Testis (tissue), 2 donors: ENCODE data around the gene HOXA7.

Experiments used
- POLR2A ChIP-seq: fragments of 450-650 bp; IDR thresholded peaks from one replicate; pipeline ENCODE4 v1.6.1; 2017; ENCODE audit warnings: antibody characterized with exemption, mild to moderate bottlenecking, moderate library complexity
- TF ChIP-seq, protein P1 (sequence below), 3 experiments: fragments of 450-650 bp in 2 of 3; fragments of 200-600 bp in 1 of 3; sonication (generic) in 1 of 3; IDR thresholded peaks; one replicate each; pipeline ENCODE4 v1.5.1; 2016 to 2019; ENCODE audit warnings: antibody characterized with exemption in 3 of 3, mild to moderate bottlenecking in 2 of 3, moderate library complexity in 1 of 3

DNA sequence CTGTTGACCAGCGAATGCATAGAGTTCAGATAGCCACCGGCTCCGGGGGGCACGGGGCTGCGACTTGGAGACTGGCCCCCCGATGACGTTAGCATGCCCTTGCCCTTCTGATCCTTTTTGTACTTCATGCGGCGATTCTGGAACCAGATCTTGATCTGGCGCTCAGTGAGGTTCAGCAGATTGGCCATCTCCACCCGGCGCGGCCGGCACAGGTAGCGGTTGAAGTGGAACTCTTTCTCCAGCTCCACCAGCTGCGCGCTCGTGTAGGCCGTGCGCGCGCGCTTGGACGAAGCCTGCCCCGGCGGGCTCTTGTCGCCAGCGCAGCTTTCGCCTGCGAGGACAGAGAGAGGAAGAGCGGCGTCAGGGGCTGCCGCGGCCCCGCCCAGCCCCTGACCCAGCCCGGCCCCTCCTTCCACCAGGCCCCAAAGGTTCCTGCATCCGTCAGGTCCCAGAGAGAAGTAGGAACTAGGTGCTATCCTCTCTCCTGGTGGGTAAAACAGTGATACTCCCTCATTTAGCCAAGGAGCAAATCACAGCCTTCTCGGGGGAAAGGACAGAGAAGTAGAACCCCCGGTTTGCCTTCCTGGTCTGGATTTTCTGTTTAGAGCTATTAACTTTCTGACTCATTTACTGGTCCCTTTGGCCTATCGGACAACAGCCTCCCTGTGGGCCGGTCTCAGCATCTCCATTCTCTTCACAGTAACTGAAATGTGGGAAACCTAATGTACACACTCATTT lies 47.9 kb downstream of the HOXA7 start:
- TF ChIP-seq, protein P1, sequence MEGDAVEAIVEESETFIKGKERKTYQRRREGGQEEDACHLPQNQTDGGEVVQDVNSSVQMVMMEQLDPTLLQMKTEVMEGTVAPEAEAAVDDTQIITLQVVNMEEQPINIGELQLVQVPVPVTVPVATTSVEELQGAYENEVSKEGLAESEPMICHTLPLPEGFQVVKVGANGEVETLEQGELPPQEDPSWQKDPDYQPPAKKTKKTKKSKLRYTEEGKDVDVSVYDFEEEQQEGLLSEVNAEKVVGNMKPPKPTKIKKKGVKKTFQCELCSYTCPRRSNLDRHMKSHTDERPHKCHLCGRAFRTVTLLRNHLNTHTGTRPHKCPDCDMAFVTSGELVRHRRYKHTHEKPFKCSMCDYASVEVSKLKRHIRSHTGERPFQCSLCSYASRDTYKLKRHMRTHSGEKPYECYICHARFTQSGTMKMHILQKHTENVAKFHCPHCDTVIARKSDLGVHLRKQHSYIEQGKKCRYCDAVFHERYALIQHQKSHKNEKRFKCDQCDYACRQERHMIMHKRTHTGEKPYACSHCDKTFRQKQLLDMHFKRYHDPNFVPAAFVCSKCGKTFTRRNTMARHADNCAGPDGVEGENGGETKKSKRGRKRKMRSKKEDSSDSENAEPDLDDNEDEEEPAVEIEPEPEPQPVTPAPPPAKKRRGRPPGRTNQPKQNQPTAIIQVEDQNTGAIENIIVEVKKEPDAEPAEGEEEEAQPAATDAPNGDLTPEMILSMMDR (IDR thresholded peaks at IDR 0.05), result no peak
- no peak for TF ChIP-seq POLR2A
